GM10248 (cell line): Measurements from ENCODE around the gene ZFYVE1.

Experiments used
- CTCF ChIA-PET: fragments of 300-600 bp; sonication (Branson Sonifier 250); formaldehyde crosslinking; extraction: SDS; loops from one replicate; lab custom pipeline; 2021; ENCODE audit warnings: antibody characterized with exemption; lab: Yijun Ruan, JAX
- POLR2A ChIA-PET: fragments of 350-650 bp; sonication (Branson Sonifier 250); formaldehyde crosslinking; extraction: SDS; loops from one replicate; lab custom pipeline; 2020; ENCODE audit warnings: antibody characterized with exemption; lab: Yijun Ruan, JAX
- DNase-seq: peaks from one replicate; pipeline ENCODE4 v3.0.0; 2012; ENCODE audit errors: extremely low spot score
- CTCF ChIP-seq: IDR thresholded peaks from 2 replicates; pipeline ENCODE4 v1.5.1; 2012; ENCODE audit warnings: mild to moderate bottlenecking, low read depth; ENCODE audit errors: extremely low read depth, missing control alignments, control extremely low read depth

Gene ZFYVE1

GRCh38 chr14:72929316-72930080 lies 97.4 kb downstream of the ZFYVE1 start:
- CTCF ChIA-PET: interaction anchor here (1.3 kb wide), 1 partner anchor 415 kb away, joined by 4 read pairs; no protein-coding TSS in a partner anchor
- POLR2A ChIA-PET: no interaction called here
- no peak for DNase-seq
- no peak for TF ChIP-seq CTCF

- ChIA-PET POLR2A (no interaction called here), CTCF (interaction anchor here (1.3 kb wide), 1 partner anchor 415 kb away, joined by 4 read pairs; no protein-coding TSS in a partner anchor)
- no peak for DNase-seq
- TF ChIP-seq CTCF: no peak
Measured at GRCh38 chr14:72928872-72929271, 98.0 kb downstream of the ZFYVE1 start.

- ChIA-PET CTCF (interaction anchor here (0.7 to 3.7 kb wide), 5 partner anchors 21 to 411 kb away, joined by 3 to 29 read pairs (median 5); no protein-coding TSS in a partner anchor), POLR2A (no interaction called here)
- peak; percentile 99 for DNase-seq
- no peak for TF ChIP-seq CTCF
Measured at GRCh38 chr14:72926292-72927028, 100.4 kb downstream of the ZFYVE1 start, which contains the start of gene DCAF4. TSS of gene DCAF4 (plus strand) at chr14:72926464. CDS start at chr14:72937979, 11,515 bp downstream.

DNA sequence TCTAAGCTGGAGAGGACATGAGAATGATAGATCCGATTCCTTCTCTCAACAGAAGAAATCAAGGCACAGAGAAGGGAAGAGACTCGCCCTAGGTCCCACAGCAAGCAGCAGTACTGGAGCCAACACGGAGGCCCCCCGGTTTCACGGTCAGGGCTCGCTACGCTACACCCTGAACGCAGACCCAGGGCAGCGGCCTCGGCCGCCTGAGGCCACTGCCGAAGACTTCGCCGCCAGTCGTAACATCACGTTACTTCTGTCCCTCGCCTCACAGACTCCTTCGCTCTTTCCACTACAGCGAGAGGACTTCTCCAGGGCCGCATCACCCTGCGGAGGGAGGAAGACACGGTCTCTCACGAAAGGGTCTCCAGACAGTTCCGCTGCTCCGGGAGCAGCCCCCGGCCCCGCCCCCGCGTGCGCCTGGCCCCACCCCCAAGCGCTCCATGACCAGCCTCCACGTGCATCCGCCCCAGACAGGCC lies 101.1 kb downstream of the ZFYVE1 start:
- ChIA-PET POLR2A (no interaction called here), CTCF (interaction anchor here (1.2 to 3.7 kb wide), 3 partner anchors 21 to 411 kb away, joined by 5 to 29 read pairs (median 15); no protein-coding TSS in a partner anchor)
- TF ChIP-seq CTCF: no peak
- DNase-seq: no peak

GRCh38 chr14:72925171-72925759 lies 101.6 kb downstream of the ZFYVE1 start:
- CTCF ChIA-PET: interaction anchor here (1.2 to 3.7 kb wide), 3 partner anchors 16 to 410 kb away, joined by 5 to 29 read pairs (median 6); no protein-coding TSS in a partner anchor
- no peak for TF ChIP-seq CTCF
- DNase-seq: no peak
- POLR2A ChIA-PET: no interaction called here

DNA sequence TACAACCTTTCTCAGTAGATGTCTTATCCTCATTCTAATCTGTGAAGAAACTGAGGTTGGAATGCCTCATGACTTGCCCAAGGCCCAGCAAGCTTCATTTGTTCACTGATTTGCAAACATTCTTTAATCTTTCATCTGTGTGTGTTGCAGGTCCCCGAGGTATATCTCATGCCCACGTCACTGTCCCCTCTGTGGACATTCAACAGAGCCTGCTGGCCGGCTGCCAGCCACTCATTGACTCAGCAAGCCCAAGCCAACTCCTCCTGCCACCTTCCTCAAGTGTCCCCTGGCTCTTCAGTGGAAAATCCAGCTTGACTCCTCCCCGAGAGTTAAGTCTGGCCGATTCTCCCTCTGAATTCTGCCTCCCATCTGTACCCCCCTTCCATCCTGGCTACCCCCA lies 102.6 kb downstream of the ZFYVE1 start:
- ChIA-PET POLR2A (no interaction called here), CTCF (interaction anchor here (1.3 to 3.7 kb wide), 3 partner anchors 15 to 409 kb away, joined by 3 to 29 read pairs (median 6); no protein-coding TSS in a partner anchor)
- no peak for DNase-seq
- no peak for TF ChIP-seq CTCF
